ENCODE data around the gene PON1. TPM values are rescaled to one million over a fixed set of nuclear protein-coding genes. Genes with fewer than 3 reads are reported as not detected.

PON1 gene
- total RNA-seq, 2 experiments from 2014 or later = not detected

GRCh38 chr7:95298091-95298490 is 26.2 kb downstream of the PON1 start:
- H3K36me3 Mint-ChIP-seq = no peaks in the 10 kb centered on the region
- H3K9me3 Mint-ChIP-seq = no peaks in the 10 kb centered on the region
- H3K27me3 Mint-ChIP-seq = peaks cover 3% of the 10 kb centered on the region
- H3K27ac Mint-ChIP-seq = no peak overlapping the region
- H3K4me1 Mint-ChIP-seq = no peaks in the 10 kb centered on the region
- no peak overlapping the region for H3K4me3 Mint-ChIP-seq
- DNase-seq = no peak

- no peak overlapping the region for H3K27ac Mint-ChIP-seq
- H3K4me1 Mint-ChIP-seq = no peaks in the 10 kb centered on the region
- H3K36me3 Mint-ChIP-seq = no peaks in the 10 kb centered on the region
- no peaks in the 10 kb centered on the region for H3K9me3 Mint-ChIP-seq
- H3K4me3 Mint-ChIP-seq = no peak overlapping the region
- DNase-seq = no peak
- H3K27me3 Mint-ChIP-seq = peaks cover 3% of the 10 kb centered on the region
Observed at GRCh38 chr7:95297041-95297440, 27.3 kb downstream of the PON1 start.

GRCh38 chr7:95296456-95296855 is 27.9 kb downstream of the PON1 start:
- H3K9me3 Mint-ChIP-seq = no peaks in the 10 kb centered on the region
- DNase-seq = no peak
- no peaks in the 10 kb centered on the region for H3K4me1 Mint-ChIP-seq
- H3K4me3 Mint-ChIP-seq = no peak overlapping the region
- peaks cover 5% of the 10 kb centered on the region for H3K27me3 Mint-ChIP-seq
- no peak overlapping the region for H3K27ac Mint-ChIP-seq
- H3K36me3 Mint-ChIP-seq = no peaks in the 10 kb centered on the region

- no peak for DNase-seq
- H3K4me1 Mint-ChIP-seq = no peaks in the 10 kb centered on the region
- no peaks in the 10 kb centered on the region for H3K9me3 Mint-ChIP-seq
- H3K36me3 Mint-ChIP-seq = no peaks in the 10 kb centered on the region
- H3K27ac Mint-ChIP-seq = no peak overlapping the region
- H3K4me3 Mint-ChIP-seq = no peak overlapping the region
- H3K27me3 Mint-ChIP-seq = peaks cover 9% of the 10 kb centered on the region
Observed at GRCh38 chr7:95295397-95295796, 28.9 kb downstream of the PON1 start.

- Mint-ChIP-seq H3K4me3 (no peak overlapping the region), H3K4me1 (no peaks in the 10 kb centered on the region), H3K27me3 (peaks cover 24% of the 10 kb centered on the region), H3K36me3 (no peaks in the 10 kb centered on the region), H3K27ac (no peak overlapping the region), H3K9me3 (no peaks in the 10 kb centered on the region)
- DNase-seq = no peak
Observed at GRCh38 chr7:95290166-95290830, 34.0 kb downstream of the PON1 start.

- Mint-ChIP-seq H3K9me3 (no peaks in the 10 kb centered on the region), H3K27me3 (peaks cover 20% of the 10 kb centered on the region), H3K36me3 (no peaks in the 10 kb centered on the region), H3K4me1 (no peaks in the 10 kb centered on the region), H3K4me3 (no peak overlapping the region), H3K27ac (no peak overlapping the region)
- no peak for DNase-seq
Observed at GRCh38 chr7:95286096-95286495, 38.2 kb downstream of the PON1 start.

- no peak overlapping the region for H3K4me3 Mint-ChIP-seq
- H3K27ac Mint-ChIP-seq = no peak overlapping the region
- H3K9me3 Mint-ChIP-seq = no peaks in the 10 kb centered on the region
- H3K4me1 Mint-ChIP-seq = no peaks in the 10 kb centered on the region
- DNase-seq = no peak
- no peaks in the 10 kb centered on the region for H3K27me3 Mint-ChIP-seq
- no peaks in the 10 kb centered on the region for H3K36me3 Mint-ChIP-seq
Observed at GRCh38 chr7:95279417-95279816, 44.9 kb downstream of the PON1 start.

GRCh38 chr7:95276114-95276513 is 48.2 kb downstream of the PON1 start:
- Mint-ChIP-seq H3K27ac (no peak overlapping the region), H3K27me3 (peaks cover 3% of the 10 kb centered on the region), H3K36me3 (no peaks in the 10 kb centered on the region), H3K4me1 (no peaks in the 10 kb centered on the region), H3K4me3 (no peak overlapping the region), H3K9me3 (no peaks in the 10 kb centered on the region)
- no peak for DNase-seq

- no peaks in the 10 kb centered on the region for H3K4me1 Mint-ChIP-seq
- no peaks in the 10 kb centered on the region for H3K36me3 Mint-ChIP-seq
- H3K27ac Mint-ChIP-seq = no peak overlapping the region
- H3K27me3 Mint-ChIP-seq = peaks cover 3% of the 10 kb centered on the region
- H3K9me3 Mint-ChIP-seq = no peaks in the 10 kb centered on the region
- DNase-seq = no peak
- H3K4me3 Mint-ChIP-seq = no peak overlapping the region
Observed at GRCh38 chr7:95269640-95270039, 54.7 kb downstream of the PON1 start.

- DNase-seq = no peak
- no peak overlapping the region for H3K4me3 Mint-ChIP-seq
- H3K36me3 Mint-ChIP-seq = no peaks in the 10 kb centered on the region
- H3K27ac Mint-ChIP-seq = no peak overlapping the region
- no peaks in the 10 kb centered on the region for H3K27me3 Mint-ChIP-seq
- no peaks in the 10 kb centered on the region for H3K9me3 Mint-ChIP-seq
- no peaks in the 10 kb centered on the region for H3K4me1 Mint-ChIP-seq
Observed at GRCh38 chr7:95267754-95268153, 56.6 kb downstream of the PON1 start.

GRCh38 chr7:95265634-95266033 is 58.7 kb downstream of the PON1 start:
- Mint-ChIP-seq H3K4me3 (no peak overlapping the region), H3K27me3 (no peaks in the 10 kb centered on the region), H3K4me1 (no peaks in the 10 kb centered on the region), H3K9me3 (no peaks in the 10 kb centered on the region), H3K27ac (no peak overlapping the region), H3K36me3 (no peaks in the 10 kb centered on the region)
- no peak for DNase-seq

GRCh38 chr7:95264363-95264891 is 59.9 kb downstream of the PON1 start:
- Mint-ChIP-seq H3K27ac (no peak overlapping the region), H3K4me1 (no peaks in the 10 kb centered on the region), H3K36me3 (no peaks in the 10 kb centered on the region), H3K27me3 (no peaks in the 10 kb centered on the region), H3K9me3 (no peaks in the 10 kb centered on the region), H3K4me3 (no peak overlapping the region)
- no peak for DNase-seq

- Mint-ChIP-seq H3K9me3 (no peaks in the 10 kb centered on the region), H3K4me1 (no peaks in the 10 kb centered on the region), H3K36me3 (no peaks in the 10 kb centered on the region), H3K4me3 (no peak overlapping the region), H3K27me3 (no peaks in the 10 kb centered on the region), H3K27ac (no peak overlapping the region)
- DNase-seq = no peak
Observed at GRCh38 chr7:95263785-95264362, 60.5 kb downstream of the PON1 start.

- no peaks in the 10 kb centered on the region for H3K4me1 Mint-ChIP-seq
- no peaks in the 10 kb centered on the region for H3K36me3 Mint-ChIP-seq
- no peak overlapping the region for H3K27ac Mint-ChIP-seq
Observed at GRCh38 chr7:95262875-95263274, 61.5 kb downstream of the PON1 start.

GRCh38 chr7:95261895-95262415 is 62.4 kb downstream of the PON1 start:
- H3K27ac Mint-ChIP-seq = no peak overlapping the region
- H3K4me1 Mint-ChIP-seq = no peaks in the 10 kb centered on the region
- no peaks in the 10 kb centered on the region for H3K27me3 Mint-ChIP-seq
- H3K4me3 Mint-ChIP-seq = no peak overlapping the region
- no peaks in the 10 kb centered on the region for H3K9me3 Mint-ChIP-seq
- no peaks in the 10 kb centered on the region for H3K36me3 Mint-ChIP-seq
- DNase-seq = no peak

More at GRCh38 chr7:95262875-95263274, 61.5 kb downstream of the PON1 start:
- no peaks in the 10 kb centered on the region for H3K27me3 Mint-ChIP-seq
- no peak overlapping the region for H3K4me3 Mint-ChIP-seq
- no peak for DNase-seq
- H3K9me3 Mint-ChIP-seq = no peaks in the 10 kb centered on the region

- H3K27ac Mint-ChIP-seq = no peak overlapping the region
- no peaks in the 10 kb centered on the region for H3K9me3 Mint-ChIP-seq
- no peaks in the 10 kb centered on the region for H3K4me1 Mint-ChIP-seq
- no peaks in the 10 kb centered on the region for H3K36me3 Mint-ChIP-seq
- DNase-seq = no peak
- no peak overlapping the region for H3K4me3 Mint-ChIP-seq
- peaks cover 10% of the 10 kb centered on the region for H3K27me3 Mint-ChIP-seq
Observed at GRCh38 chr7:95255691-95256090, 68.6 kb downstream of the PON1 start.

Measured in activated naive CD8-positive, alpha-beta T cell treated with anti-CD3 and anti-CD28 coated beads for 36 hours (primary cell).